Sigmoid colon (tissue), 7 donors: ENCODE measurements around the gene GPR27. TPM values are rescaled to one million over a fixed set of nuclear protein-coding genes. Genes with fewer than 3 reads are reported as not detected.

Source experiments
- DNase-seq: peaks from one replicate; pipeline ENCODE4 v3.0.0-alpha.2; 2019
- H3K27ac ChIP-seq, 4 donors: fragments of 200-600 bp; sonication (generic); one replicate each; pipeline ENCODE4 v1.5.1; 2016 to 2019; ENCODE audit warnings: mild to moderate bottlenecking in 1 of 4
- H3K27me3 ChIP-seq, 3 donors: fragments of 200-600 bp; sonication (generic); one replicate each; pipeline ENCODE4 v1.5.1; 2019; ENCODE audit warnings: mild to moderate bottlenecking in 1 of 3
- H3K36me3 ChIP-seq, 4 donors: fragments of 200-600 bp; sonication (generic); one replicate each; pipeline ENCODE4 v1.5.1; 2016 to 2019
- H3K4me1 ChIP-seq, 4 donors: fragments of 200-600 bp; sonication (generic); one replicate each; pipeline ENCODE4 v1.5.1; 2017 to 2019
- H3K4me3 ChIP-seq, 4 donors: fragments of 200-600 bp; sonication (generic); one replicate each; pipeline ENCODE4 v1.5.1; 2017 to 2019; ENCODE audit warnings: mild to moderate bottlenecking in 2 of 4, moderate library complexity in 1 of 4
- H3K9me3 ChIP-seq, 4 donors: fragments of 200-600 bp in 3 of 4; sonication (generic) in 3 of 4; one replicate each; pipeline versions ENCODE4 v1.5.1 to v1.6.1; 2013 to 2019
- CTCF ChIP-seq, 4 experiments: fragments of 450-650 bp in 3 of 4; fragments of 200-600 bp in 1 of 4; IDR thresholded peaks; one replicate each; pipeline ENCODE4 v1.5.1; 2016 to 2019; ENCODE audit warnings: antibody characterized with exemption in 4 of 4, mild to moderate bottlenecking in 3 of 4, moderate library complexity in 2 of 4
- EP300 ChIP-seq, 4 donors: sonication (generic); formaldehyde crosslinking; IDR thresholded peaks; one replicate each; pipeline ENCODE4 v1.6.1; 2017; ENCODE audit warnings: antibody characterized with exemption in 4 of 4
- POLR2A ChIP-seq, 2 donors: fragments of 450-650 bp; IDR thresholded peaks; one replicate each; pipeline ENCODE4 v1.6.1; 2016; ENCODE audit warnings: antibody characterized with exemption in 2 of 2, mild to moderate bottlenecking in 2 of 2, moderate library complexity in 2 of 2
- POLR2AphosphoS5 ChIP-seq, 4 donors: sonication (generic); formaldehyde crosslinking; IDR thresholded peaks; one replicate each; pipeline ENCODE4 v1.6.1; 2017; ENCODE audit warnings: antibody characterized with exemption in 4 of 4
- WGBS, 2 donors: extraction: QIAGEN DNeasy Blood & Tissue Kit; methylation state at CpG; one replicate each; pipeline ENCODE4 v1.1.7; 2013; 5-methylcytosine and 5-hydroxymethylcytosine counted together
- intact Hi-C: fragments of 100-400 bp; cut with DNase I; formaldehyde crosslinking; loops from one replicate; pipeline ENCODE4 v1.15.1; 2023
- polyA plus RNA-seq, 3 donors: library from polyadenylated mRNA; stranded (reverse); fragments of 200-250 nt; gene quantifications; one replicate each; pipeline ENCODE4 v1.2.3, GENCODE V29; 2013
- total RNA-seq, 4 donors: library from RNA; depleted of rRNA; stranded (reverse); fragments of >200 nt; gene quantifications; one replicate each; pipeline ENCODE4 v1.1.0, GENCODE V29; 2016
- donor health status: healthy with polysubstance abuse.
- donor health status: Bipolar disorder and iron deficiency.
- donor health status: healthy.

The GPR27 gene
- total and polyA plus RNA-seq, 7 donors: 0.33 to 1.4 (median 0.95) TPM; not detected in 1

- H3K27me3 ChIP-seq: no peaks in the 10 kb centered on the region
- WGBS, 2 donors: 13 to 15% methylated on average over 6 of the region's 6 CpGs
- no peak overlapping the region for H3K27ac ChIP-seq
- H3K36me3 ChIP-seq: no peaks in the 10 kb centered on the region
- peak overlapping the region in 3 of 4 donors; percentile 65 to 94 (median 79) for H3K4me3 ChIP-seq
- H3K9me3 ChIP-seq: no peaks in the 10 kb centered on the region
- no peak for DNase-seq
- intact Hi-C loops: loop anchor here (10.0 kb wide), 1 partner anchor 1361 kb away; no protein-coding TSS in a partner anchor
- TF ChIP-seq POLR2A (IDR thresholded peaks at IDR 0.05): no peak
- TF ChIP-seq POLR2AphosphoS5 (IDR thresholded peaks at IDR 0.05): no peak
- H3K4me1 ChIP-seq: peaks cover 2 to 30% (median 17%) of the 10 kb centered on the region in 4 donors
These were observed 30.0 kb upstream of the GPR27 start for GRCh38 chr3:71723452-71724170.

- H3K36me3 ChIP-seq: no peaks in the 10 kb centered on the region
- DNase-seq: no peak
- peaks cover 2 to 30% (median 17%) of the 10 kb centered on the region in 4 donors for H3K4me1 ChIP-seq
- intact Hi-C loops: loop anchor here (10.0 kb wide), 1 partner anchor 1361 kb away; no protein-coding TSS in a partner anchor
- TF ChIP-seq POLR2AphosphoS5 (IDR thresholded peaks at IDR 0.05) (no peak), CTCF (IDR thresholded peaks at IDR 0.05) (no peak), POLR2A (IDR thresholded peaks at IDR 0.05) (no peak), EP300 (IDR thresholded peaks at IDR 0.05) (no peak)
- H3K27ac ChIP-seq: peak overlapping the region; percentile 66 to 81 (median 80)
- H3K9me3 ChIP-seq: no peaks in the 10 kb centered on the region
- H3K27me3 ChIP-seq: no peaks in the 10 kb centered on the region
- H3K4me3 ChIP-seq: peak overlapping the region; percentile 65 to 94 (median 72)
These were observed 29.5 kb upstream of the GPR27 start for GRCh38 chr3:71724171-71724453.

- WGBS, 2 donors: 0% methylated on average over 73 of the region's 73 CpGs
- H3K4me3 ChIP-seq: peak overlapping the region; percentile 65 to 94 (median 72)
- TF ChIP-seq POLR2AphosphoS5 (IDR thresholded peaks at IDR 0.05) (peak in 2 of 4 donors; percentile 7 to 31), EP300 (IDR thresholded peaks at IDR 0.05) (no peak), CTCF (IDR thresholded peaks at IDR 0.05) (no peak), POLR2A (IDR thresholded peaks at IDR 0.05) (no peak)
- no peaks in the 10 kb centered on the region for H3K36me3 ChIP-seq
- peaks cover 2 to 30% (median 18%) of the 10 kb centered on the region in 4 donors for H3K4me1 ChIP-seq
- intact Hi-C loops: loop anchor here (10.0 kb wide), 1 partner anchor 1360 kb away; no protein-coding TSS in a partner anchor
- DNase-seq: peak; percentile 73
- H3K9me3 ChIP-seq: no peaks in the 10 kb centered on the region
- H3K27ac ChIP-seq: peak overlapping the region; percentile 66 to 81 (median 80)
- no peaks in the 10 kb centered on the region for H3K27me3 ChIP-seq
These were observed 28.9 kb upstream of the GPR27 start for GRCh38 chr3:71724584-71725270.

GRCh38 chr3:71725271-71725991 is 28.2 kb upstream of the GPR27 start, which contains the start of gene EIF4E3:
EIF4E3 (minus strand) TSS chr3:71725402; CDS start chr3:71725367, 35 bp downstream.
- H3K27ac ChIP-seq: peak within 1 kb of the TSS; percentile 74 to 83 (median 80)
- H3K4me1 ChIP-seq: peaks cover 2 to 30% (median 19%) of the 10 kb centered on the region in 4 donors
- peak; percentile 70 for DNase-seq
- no peaks in the 10 kb centered on the region for H3K9me3 ChIP-seq
- no peaks in the 10 kb centered on the region for H3K27me3 ChIP-seq
- peak within 1 kb of the TSS; percentile 65 to 94 (median 72) for H3K4me3 ChIP-seq
- TF ChIP-seq POLR2AphosphoS5 (IDR thresholded peaks at IDR 0.05) (peak in 2 of 4 donors; percentile 21 to 25), CTCF (IDR thresholded peaks at IDR 0.05) (no peak)
- WGBS, 2 donors: 3 to 4% methylated on average over 80 of the region's 80 CpGs
- no peaks in the 10 kb centered on the region for H3K36me3 ChIP-seq
- intact Hi-C loops: loop anchor here (10.0 kb wide), 1 partner anchor 1359 kb away; no protein-coding TSS in a partner anchor
